Muscle of arm (tissue), 14 donors: ENCODE data around the gene TAS2R60. TPM values are rescaled to one million over a fixed set of nuclear protein-coding genes. Genes with fewer than 3 reads are reported as not detected.
"Not testable (repeated sequence)": the region's sequence is repeated elsewhere in the genome, so short reads cannot be mapped to it uniquely, and the experiment has no call there.

ENCODE experiments used
- DNase-seq: peaks from one replicate; pipeline ENCODE4 v3.0.0-alpha.2; 2013
- long read RNA-seq, 11 donors: transcript quantifications; one replicate each; lab custom pipeline, GENCODE V29; 2026
- polyA plus RNA-seq, 12 donors: library from polyadenylated mRNA; unstranded; fragments of 120-200 nt; gene quantifications; one replicate each; pipeline ENCODE4 v1.2.1, GENCODE V29; 2013; ENCODE audit not compliant: insufficient read length in 12 of 12

The TAS2R60 gene
- polyA plus RNA-seq, result not detected
- long read RNA-seq, donor 1, result 0 reads
- long read RNA-seq, donor 2, result 0 reads
- long read RNA-seq, donor 3, result 0 reads
- long read RNA-seq, donor 4, result 0 reads
- long read RNA-seq, donor 5, result 0 reads
- long read RNA-seq, donor 6, result 0 reads
- long read RNA-seq, donor 7, result 0 reads
- long read RNA-seq, donor 8, result 0 reads
- long read RNA-seq, donor 9, result 0 reads
- long read RNA-seq, donor 10, result 0 reads
- long read RNA-seq, donor 11, result 0 reads

- DNase-seq, result no peak
Observed at GRCh38 chr7:143443153-143443552, at the start of gene TAS2R60. Gene TAS2R60 (plus strand): TSS chr7:143443453. CDS start chr7:143443453, 0 bp downstream.

GRCh38 chr7:143394068-143394467, 49.2 kb upstream of the TAS2R60 start:
- DNase-seq, result no peak

GRCh38 chr7:143394777-143395176, 48.5 kb upstream of the TAS2R60 start:
- no peak for DNase-seq

- no peak for DNase-seq
Observed at GRCh38 chr7:143395187-143396149, 47.8 kb upstream of the TAS2R60 start.

- DNase-seq, result no peak
Observed at GRCh38 chr7:143396182-143396581, 47.1 kb upstream of the TAS2R60 start.

- no peak for DNase-seq
Observed at GRCh38 chr7:143396625-143397556, 46.4 kb upstream of the TAS2R60 start.

- no peak for DNase-seq
Observed at GRCh38 chr7:143397710-143398530, 45.3 kb upstream of the TAS2R60 start.

GRCh38 chr7:143398616-143399015, 44.6 kb upstream of the TAS2R60 start:
- DNase-seq, result no peak

GRCh38 chr7:143399151-143399550, 44.1 kb upstream of the TAS2R60 start:
- DNase-seq, result no peak

- no peak for DNase-seq
Observed at GRCh38 chr7:143399642-143400041, 43.6 kb upstream of the TAS2R60 start.

- no peak for DNase-seq
Observed at GRCh38 chr7:143401265-143401664, 42.0 kb upstream of the TAS2R60 start.

- not testable (repeated sequence) for DNase-seq
Observed at GRCh38 chr7:143402233-143402632, 41.0 kb upstream of the TAS2R60 start.

GRCh38 chr7:143405173-143406001, 37.9 kb upstream of the TAS2R60 start:
- DNase-seq, result no peak

GRCh38 chr7:143406002-143406357, 37.3 kb upstream of the TAS2R60 start:
- no peak for DNase-seq

- no peak for DNase-seq
Observed at GRCh38 chr7:143407287-143408251, 35.7 kb upstream of the TAS2R60 start.

GRCh38 chr7:143408252-143408685, 35.0 kb upstream of the TAS2R60 start:
- no peak for DNase-seq

- DNase-seq, result no peak
Observed at GRCh38 chr7:143408686-143409561, 34.3 kb upstream of the TAS2R60 start, which contains the start of gene EPHA1. Gene EPHA1 (minus strand): TSS chr7:143408856. CDS start chr7:143408805, 51 bp downstream.
